ENCODE results near the gene GSTO1.

The GSTO1 gene

DNA sequence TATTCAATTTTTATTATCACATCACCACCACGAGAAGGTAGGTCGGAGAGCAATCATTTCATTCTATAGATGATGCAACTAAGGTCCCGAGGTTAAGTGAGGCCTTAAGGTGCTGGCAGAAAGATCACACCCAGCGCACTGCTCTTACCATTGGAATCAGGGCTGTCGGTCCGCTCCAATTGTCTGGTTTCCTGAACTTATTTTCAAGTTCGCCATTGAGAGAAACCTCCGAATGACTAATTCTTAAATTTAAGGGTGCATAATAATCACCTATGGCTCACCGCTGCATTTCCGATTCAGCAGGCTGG lies 13.7 kb downstream of the GSTO1 start:
- no peak for DNase-seq (ENCODE audit: extremely low read depth, low read depth)
- TF ChIP-seq, protein P1, sequence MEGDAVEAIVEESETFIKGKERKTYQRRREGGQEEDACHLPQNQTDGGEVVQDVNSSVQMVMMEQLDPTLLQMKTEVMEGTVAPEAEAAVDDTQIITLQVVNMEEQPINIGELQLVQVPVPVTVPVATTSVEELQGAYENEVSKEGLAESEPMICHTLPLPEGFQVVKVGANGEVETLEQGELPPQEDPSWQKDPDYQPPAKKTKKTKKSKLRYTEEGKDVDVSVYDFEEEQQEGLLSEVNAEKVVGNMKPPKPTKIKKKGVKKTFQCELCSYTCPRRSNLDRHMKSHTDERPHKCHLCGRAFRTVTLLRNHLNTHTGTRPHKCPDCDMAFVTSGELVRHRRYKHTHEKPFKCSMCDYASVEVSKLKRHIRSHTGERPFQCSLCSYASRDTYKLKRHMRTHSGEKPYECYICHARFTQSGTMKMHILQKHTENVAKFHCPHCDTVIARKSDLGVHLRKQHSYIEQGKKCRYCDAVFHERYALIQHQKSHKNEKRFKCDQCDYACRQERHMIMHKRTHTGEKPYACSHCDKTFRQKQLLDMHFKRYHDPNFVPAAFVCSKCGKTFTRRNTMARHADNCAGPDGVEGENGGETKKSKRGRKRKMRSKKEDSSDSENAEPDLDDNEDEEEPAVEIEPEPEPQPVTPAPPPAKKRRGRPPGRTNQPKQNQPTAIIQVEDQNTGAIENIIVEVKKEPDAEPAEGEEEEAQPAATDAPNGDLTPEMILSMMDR (IDR thresholded peaks at IDR 0.05; ENCODE audit: low read depth, low read length), result no peak

DNA sequence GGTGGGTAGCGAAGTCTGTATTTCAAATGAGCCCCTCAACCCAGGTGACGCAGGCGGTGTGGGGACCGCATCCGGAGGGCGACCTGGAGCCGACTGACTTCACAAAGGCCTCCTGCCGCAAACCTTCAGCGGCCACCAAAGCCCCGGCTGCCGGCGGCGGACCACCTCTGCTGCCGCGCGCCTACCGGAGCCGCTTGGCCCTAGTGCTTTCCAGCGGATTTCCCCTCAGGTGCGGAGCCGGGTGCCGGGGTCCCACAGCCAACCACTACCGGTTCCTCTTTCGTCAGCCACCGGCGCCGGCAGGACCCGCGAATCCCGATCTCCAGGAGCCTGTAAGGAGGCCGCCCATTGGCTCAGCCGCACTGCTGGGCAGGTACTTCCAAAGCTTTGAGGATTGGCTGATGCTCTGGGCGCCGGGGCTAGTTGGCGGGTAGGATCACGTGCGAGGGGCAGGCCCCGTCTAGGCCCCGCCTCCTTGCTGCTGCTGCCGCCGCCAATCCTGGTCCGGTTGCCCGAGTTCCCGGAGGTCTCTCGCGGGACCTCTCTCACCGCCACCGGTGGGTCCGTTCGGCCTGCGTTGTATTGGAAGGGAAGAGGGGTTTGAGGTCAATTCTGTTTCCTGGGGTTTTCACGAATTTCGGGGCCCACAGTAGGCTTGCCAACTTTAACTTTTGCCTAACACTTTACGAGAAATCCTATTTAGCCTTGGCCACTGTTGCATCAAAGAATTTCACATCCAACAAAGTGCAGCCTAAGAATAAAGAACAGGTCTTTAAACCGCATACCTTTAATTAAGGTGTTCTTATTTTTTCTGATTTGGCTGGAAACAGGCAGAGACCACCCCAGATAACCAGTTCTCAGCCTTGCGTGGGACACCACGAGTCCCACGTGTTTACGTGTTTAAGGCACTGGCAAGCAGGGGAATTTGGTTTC lies 14.3 kb downstream of the GSTO1 start, which contains the start of gene GSTO2:
TSS of gene GSTO2 (plus strand) at position 472 of the 933 bp plus-strand sequence. CDS start 5,732 bp downstream, outside the sequence.
- DNase-seq (ENCODE audit: extremely low read depth, low read depth), result peak; percentile 76
- TF ChIP-seq, protein P1 (IDR thresholded peaks at IDR 0.05; ENCODE audit: low read depth, low read length), result no peak

DNA sequence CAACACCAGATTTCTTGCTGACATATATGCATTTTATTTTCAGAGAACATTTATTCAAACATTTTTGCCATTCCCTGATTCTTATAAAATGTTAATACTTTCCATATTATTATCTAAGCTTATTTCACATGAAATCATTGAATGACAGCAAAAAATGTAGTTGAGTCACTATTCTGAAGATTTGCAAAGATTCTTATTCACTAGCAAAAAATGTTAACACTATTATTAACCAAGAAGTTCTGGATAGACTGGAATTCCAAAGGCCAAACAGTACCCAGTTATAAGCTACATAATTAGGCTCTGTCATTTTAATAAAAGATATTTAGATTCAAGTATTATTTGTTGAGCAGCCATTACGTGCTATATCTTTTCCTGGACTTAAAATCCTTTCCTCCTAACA lies 18.6 kb downstream of the GSTO1 start:
- TF ChIP-seq, protein P1 (IDR thresholded peaks at IDR 0.05; ENCODE audit: low read depth, low read length), result no peak

DNA sequence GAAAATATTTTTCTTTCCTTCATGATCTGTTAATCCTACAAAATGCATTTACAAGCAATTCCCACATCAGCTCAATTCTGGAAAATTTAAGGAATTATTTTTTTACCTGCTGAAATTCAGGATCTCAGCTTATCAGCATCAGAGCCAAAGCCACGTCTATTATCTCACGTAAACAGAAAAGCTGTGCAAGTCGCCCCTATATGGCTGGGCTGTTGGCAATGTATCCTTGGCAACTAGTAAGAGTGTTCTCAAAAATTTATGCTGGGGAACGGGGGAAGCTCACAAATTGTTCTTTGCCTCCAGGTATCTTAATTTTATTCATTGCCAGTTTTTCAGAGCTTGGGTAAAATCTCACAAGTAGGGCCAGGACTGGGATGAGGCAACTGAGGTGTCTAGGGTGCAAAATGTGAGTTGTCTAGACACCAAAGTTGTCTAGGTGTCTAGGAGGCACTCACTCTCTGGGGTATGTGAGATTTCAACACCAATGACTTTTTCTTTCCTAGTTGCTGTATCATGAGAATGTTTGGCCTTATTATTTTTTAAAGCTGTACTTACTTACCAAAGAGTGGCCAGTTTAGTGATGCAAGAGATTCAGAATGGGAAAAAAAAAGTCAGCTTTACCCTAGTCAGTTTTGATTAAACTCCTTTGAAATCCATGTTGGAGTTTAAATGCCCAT lies 19.3 kb downstream of the GSTO1 start:
- TF ChIP-seq, protein P1 (IDR thresholded peaks at IDR 0.05; ENCODE audit: low read depth, low read length), result no peak
- no peak for DNase-seq (ENCODE audit: extremely low read depth, low read depth)

More for the DNA sequence above, 18.6 kb downstream of the GSTO1 start:
- no peak for DNase-seq (ENCODE audit: extremely low read depth, low read depth)

DNA sequence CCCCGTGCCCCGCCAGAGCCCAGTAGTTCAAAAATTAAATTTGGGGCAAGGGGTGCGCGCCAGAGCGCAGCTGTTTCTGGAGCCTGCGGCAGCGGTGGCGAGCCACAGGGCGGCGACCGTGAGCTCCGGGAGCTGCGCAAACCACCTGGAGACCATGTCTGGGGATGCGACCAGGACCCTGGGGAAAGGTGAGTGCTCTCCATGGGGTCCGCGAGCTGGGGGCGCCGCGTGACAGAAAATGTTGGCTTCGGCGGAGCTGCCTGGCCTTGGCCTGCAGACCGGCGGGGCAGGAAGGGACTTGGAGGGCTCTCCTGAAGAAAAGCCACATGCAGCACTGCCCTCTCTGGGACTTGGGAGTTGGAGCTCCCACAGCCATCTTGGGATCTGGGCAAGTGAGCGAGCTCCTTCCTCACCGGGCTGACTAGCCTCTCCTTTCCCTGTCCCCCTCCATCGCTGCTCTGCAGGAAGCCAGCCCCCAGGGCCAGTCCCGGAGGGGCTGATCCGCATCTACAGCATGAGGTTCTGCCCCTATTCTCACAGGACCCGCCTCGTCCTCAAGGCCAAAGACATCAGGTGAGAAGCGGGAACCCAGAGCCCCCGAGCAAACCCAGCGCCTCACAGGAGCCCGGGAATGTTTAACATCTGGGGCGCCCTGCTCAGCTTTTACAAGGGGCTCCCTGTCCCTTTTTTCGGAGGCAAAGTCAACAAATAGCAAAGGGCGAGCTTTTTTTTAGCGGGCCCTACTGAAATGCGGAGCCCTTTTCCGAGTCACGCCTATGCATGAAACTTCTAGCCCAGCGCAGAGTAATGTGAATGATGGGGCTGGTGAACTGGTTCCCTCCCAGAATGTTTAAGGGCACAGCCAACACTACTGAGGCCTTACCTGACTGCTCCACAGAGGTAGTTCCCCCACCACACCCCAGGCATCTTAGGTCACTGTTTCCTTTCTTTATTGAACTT lies 20.4 kb downstream of the GSTO1 start:
- DNase-seq (ENCODE audit: extremely low read depth, low read depth), result no peak
- TF ChIP-seq, protein P1 (IDR thresholded peaks at IDR 0.05; ENCODE audit: low read depth, low read length), result peak; percentile 94

DNA sequence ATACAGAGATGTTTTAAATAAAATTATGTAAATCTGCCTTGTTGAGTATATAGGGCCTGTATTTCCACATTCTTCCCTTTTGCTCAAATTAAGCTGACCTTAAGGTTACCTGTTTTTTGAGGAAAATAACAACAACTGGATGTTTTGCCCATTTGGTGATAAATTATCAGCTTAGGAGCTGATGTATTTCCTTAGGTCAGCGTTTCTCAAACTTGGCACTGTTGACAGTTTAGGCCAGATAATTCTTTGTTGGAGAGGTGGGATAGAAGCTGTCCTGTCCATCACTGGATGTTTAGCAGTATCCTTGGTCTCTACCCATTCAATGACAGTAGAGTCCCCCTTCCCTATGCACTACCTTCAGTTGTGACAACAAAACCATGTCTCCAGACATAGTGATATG lies 21.5 kb downstream of the GSTO1 start:
- no peak for DNase-seq (ENCODE audit: extremely low read depth, low read depth)
- TF ChIP-seq, protein P1 (IDR thresholded peaks at IDR 0.05; ENCODE audit: low read depth, low read length), result no peak
